HL-60 (cell line): Measurements from ENCODE around the gene DHX35.

Experiments used
- CTCF ChIP-seq: IDR thresholded peaks from one replicate; pipeline ENCODE4 v1.5.1; 2011; ENCODE audit warnings: low read length, control low read depth, inconsistent platforms; ENCODE audit not compliant: insufficient read depth
- GABPA ChIP-seq: IDR thresholded peaks from 2 replicates; pipeline ENCODE4 v1.6.1; 2012; ENCODE audit warnings: low read depth

DNA sequence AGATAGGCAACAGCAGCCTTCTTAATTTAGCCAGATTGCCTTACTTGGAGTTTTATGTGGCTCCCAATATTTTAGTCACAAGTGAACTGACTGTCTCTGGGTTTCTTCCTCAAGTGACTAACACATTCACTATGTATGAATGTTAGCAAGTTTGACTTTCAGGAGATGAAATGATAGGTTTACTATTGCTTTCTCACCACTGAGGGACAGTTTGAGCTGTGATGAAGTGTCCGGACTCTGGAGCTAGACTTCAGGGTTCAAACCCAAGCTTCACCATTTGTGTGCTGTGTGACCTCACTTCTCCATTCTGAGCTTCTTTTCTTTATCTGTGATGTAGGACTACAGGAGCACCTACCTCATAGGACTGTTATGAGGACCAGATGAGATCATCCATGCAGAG, 8.2 kb downstream of the DHX35 start:
- TF ChIP-seq CTCF (no peak), GABPA (no peak)
